Small intestine (tissue), 7 donors: Measurements from ENCODE around the gene CAMKMT. TPM values are rescaled to one million over a fixed set of nuclear protein-coding genes. Genes with fewer than 3 reads are reported as not detected.

ENCODE experiments used
- DNase-seq, 2 donors: peaks; one replicate each; pipeline versions ENCODE4 v3.0.0 to v3.0.0-alpha.2; 2013
- FAIRE-seq: peaks from 2 replicates; lab custom pipeline; 2012; peaks lifted over from hg19 to GRCh38; lab: Jason Lieb, UNC
- H3K27ac ChIP-seq, 3 donors: one replicate each; pipeline ENCODE4 v1.5.1; 2013; ENCODE audit warnings: low read length in 2 of 3, mild to moderate bottlenecking in 2 of 3, control low read depth in 1 of 3, inconsistent platforms in 1 of 3, low read depth in 1 of 3, moderate library complexity in 1 of 3
- H3K27me3 ChIP-seq, 3 donors: one replicate each; pipeline ENCODE4 v1.6.1; 2013; ENCODE audit warnings: low read length in 3 of 3, inconsistent platforms in 1 of 3; ENCODE audit not compliant: control insufficient read depth in 3 of 3, insufficient read depth in 3 of 3
- H3K36me3 ChIP-seq, 3 donors: one replicate each; pipeline ENCODE4 v1.6.1; 2013; ENCODE audit warnings: low read length in 3 of 3, inconsistent platforms in 1 of 3, low read depth in 1 of 3, mild to moderate bottlenecking in 1 of 3, moderate library complexity in 1 of 3; ENCODE audit not compliant: control insufficient read depth in 3 of 3, insufficient read depth in 2 of 3
- H3K4me1 ChIP-seq, 3 donors: one replicate each; pipeline ENCODE4 v1.6.1; 2013; ENCODE audit warnings: low read length in 2 of 3, inconsistent platforms in 1 of 3, low read depth in 1 of 3, mild to moderate bottlenecking in 1 of 3, moderate library complexity in 1 of 3; ENCODE audit not compliant: control insufficient read depth in 3 of 3, insufficient read depth in 2 of 3
- H3K4me3 ChIP-seq, 3 donors: one replicate each; pipeline ENCODE4 v1.5.1; 2013; ENCODE audit warnings: low read length in 3 of 3, control low read depth in 1 of 3, inconsistent platforms in 1 of 3, low read depth in 1 of 3, mild to moderate bottlenecking in 1 of 3, moderate library complexity in 1 of 3
- H3K9me3 ChIP-seq, 2 donors: one replicate each; pipeline ENCODE4 v1.6.1; 2013; ENCODE audit warnings: low read depth in 1 of 2, low read length in 1 of 2; ENCODE audit not compliant: control insufficient read depth in 2 of 2, insufficient read depth in 1 of 2
- WGBS, 3 donors: extraction: QIAGEN DNeasy Blood & Tissue Kit; methylation state at CpG; one replicate each; pipeline ENCODE4 v1.1.7; 2013; 5-methylcytosine and 5-hydroxymethylcytosine counted together
- polyA plus RNA-seq, 4 donors: library from polyadenylated mRNA; stranded (reverse) in 3 of 4; unstranded in 1 of 4; fragments of 200-250 nt in 3 of 4; fragments of 120-200 nt in 1 of 4; gene quantifications; one replicate each; pipeline versions ENCODE4 v1.2.1 to v1.2.3, GENCODE V29; 2013
- donor health status: healthy with polysubstance abuse.
- donor health status: control.
- donor health status: control.
- donor health status: Bipolar disorder and iron deficiency.
- donor health status: healthy.

Gene CAMKMT
- polyA plus RNA-seq, 4 donors = 3.5 to 9.6 (median 6.9) TPM

DNA sequence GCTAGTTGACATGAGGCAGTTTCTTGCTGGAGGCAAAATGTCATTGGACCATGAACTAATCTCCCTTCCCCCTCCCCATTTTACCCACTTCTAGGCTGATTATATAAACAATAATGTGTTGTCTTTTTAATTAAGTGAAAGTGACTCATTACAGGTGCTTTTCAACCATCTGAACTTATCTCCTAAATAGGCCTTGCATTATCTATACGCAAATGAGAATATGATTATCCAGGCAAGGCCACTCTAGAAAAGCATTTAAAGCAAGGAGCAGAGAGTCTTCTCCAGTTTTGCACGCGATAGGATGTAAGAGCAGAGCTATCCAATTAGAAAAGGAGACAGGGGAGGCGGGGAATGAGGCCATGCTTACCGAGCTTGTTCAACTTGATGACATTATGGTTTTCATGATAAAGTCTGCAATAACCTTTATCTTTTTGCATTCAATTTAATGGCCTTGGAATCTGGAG lies 293.7 kb downstream of the CAMKMT start:
- DNase-seq (no peak), FAIRE-seq (no peak)
- 82 to 85% (median 84%) methylated on average over 5 of the region's 5 CpGs for WGBS, 3 donors
- Histone ChIP-seq H3K27ac (no peak overlapping the region), H3K27me3 (no peaks in the 10 kb centered on the region), H3K4me1 (no peaks in the 10 kb centered on the region), H3K9me3 (no peaks in the 10 kb centered on the region), H3K4me3 (no peak overlapping the region), H3K36me3 (no peaks in the 10 kb centered on the region)

DNA sequence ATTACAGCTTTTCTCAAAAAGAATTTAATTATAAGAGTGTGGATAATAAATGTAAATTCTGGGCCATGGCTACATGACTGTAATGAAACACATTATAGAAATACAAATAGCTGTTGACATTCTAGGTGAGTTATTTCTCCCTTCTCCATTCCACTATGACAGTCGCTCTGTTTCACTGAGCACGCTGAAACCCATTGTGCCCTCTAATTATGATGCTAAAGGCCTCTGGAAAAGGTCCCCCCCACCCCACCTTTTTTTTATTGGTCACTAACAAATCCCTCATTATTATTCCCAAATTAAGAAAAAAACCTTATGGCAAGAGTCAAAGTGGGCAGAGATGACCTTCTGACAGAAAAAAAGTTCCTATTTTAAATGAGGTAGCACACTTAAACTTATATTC lies 294.7 kb downstream of the CAMKMT start:
- H3K27ac ChIP-seq = no peak overlapping the region
- H3K27me3 ChIP-seq = no peaks in the 10 kb centered on the region
- 73% methylated on average over 2 of the region's 2 CpGs for WGBS, 3 donors
- FAIRE-seq (no peak), DNase-seq (no peak)
- no peak overlapping the region for H3K4me3 ChIP-seq
- H3K36me3 ChIP-seq = no peaks in the 10 kb centered on the region
- no peaks in the 10 kb centered on the region for H3K4me1 ChIP-seq
- H3K9me3 ChIP-seq = no peaks in the 10 kb centered on the region

DNA sequence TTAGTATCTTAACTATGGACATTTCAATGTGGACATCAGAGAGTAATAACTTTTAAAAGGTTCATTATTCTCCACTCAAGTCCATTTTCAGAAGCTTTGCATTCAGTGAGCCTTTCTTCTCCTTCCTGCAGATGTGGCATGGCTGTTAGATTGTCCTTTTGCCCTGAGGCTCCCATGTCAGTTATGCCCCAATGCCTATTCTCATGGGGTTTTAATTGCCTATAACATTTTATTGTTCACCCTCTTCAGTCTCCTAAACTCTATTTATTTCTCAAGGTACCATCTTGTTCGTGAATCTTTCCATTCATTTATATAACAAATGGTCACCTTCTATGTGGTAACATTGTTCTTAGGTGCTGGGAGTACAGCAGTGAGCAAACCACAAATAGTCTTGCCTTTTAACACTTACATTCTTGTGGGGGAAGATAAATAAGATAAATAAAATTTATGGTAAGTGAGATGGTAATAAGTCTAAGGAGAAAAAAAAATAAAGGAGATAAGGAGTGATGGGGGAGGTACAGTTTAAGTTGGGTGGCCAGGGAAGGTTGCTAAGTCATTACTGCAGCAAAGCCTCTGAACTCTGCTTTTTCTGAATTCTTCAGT lies 301.8 kb downstream of the CAMKMT start:
- no peak for DNase-seq
- no peak overlapping the region for H3K27ac ChIP-seq
- H3K4me1 ChIP-seq = no peaks in the 10 kb centered on the region
- H3K36me3 ChIP-seq = peaks cover 0 to 2% (median 0%) of the 10 kb centered on the region in 3 donors
- FAIRE-seq = no peak
- no peak overlapping the region for H3K4me3 ChIP-seq
- no peaks in the 10 kb centered on the region for H3K9me3 ChIP-seq
- no peaks in the 10 kb centered on the region for H3K27me3 ChIP-seq
- WGBS, 3 donors = 82 to 93% (median 91%) methylated on average over 1 of the region's 1 CpG

DNA sequence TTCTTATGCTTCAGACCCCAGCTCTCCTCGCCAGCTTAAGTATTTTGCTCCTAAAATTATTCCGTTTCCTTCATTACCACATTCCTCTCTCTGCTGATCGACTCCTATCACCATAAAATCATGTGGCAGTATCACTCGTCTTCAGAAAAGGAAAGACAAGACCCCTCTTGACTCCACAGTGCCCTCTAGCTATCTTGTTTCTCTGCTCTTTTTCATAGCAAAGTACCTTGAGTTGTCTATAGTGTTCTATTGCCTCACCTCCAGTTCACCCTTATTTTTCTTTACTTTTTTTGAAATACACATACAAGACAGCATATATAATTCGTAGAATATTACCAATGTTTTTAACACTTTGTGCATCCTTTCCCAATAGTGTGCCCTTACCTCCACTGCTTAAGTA lies 306.6 kb downstream of the CAMKMT start:
- no peaks in the 10 kb centered on the region for H3K4me1 ChIP-seq
- H3K27me3 ChIP-seq = no peaks in the 10 kb centered on the region
- H3K27ac ChIP-seq = no peak overlapping the region
- no peak overlapping the region for H3K4me3 ChIP-seq
- FAIRE-seq (no peak), DNase-seq (no peak)
- no peaks in the 10 kb centered on the region for H3K36me3 ChIP-seq
- 70 to 78% (median 72%) methylated on average over 5 of the region's 5 CpGs for WGBS, 3 donors
- no peaks in the 10 kb centered on the region for H3K9me3 ChIP-seq

DNA sequence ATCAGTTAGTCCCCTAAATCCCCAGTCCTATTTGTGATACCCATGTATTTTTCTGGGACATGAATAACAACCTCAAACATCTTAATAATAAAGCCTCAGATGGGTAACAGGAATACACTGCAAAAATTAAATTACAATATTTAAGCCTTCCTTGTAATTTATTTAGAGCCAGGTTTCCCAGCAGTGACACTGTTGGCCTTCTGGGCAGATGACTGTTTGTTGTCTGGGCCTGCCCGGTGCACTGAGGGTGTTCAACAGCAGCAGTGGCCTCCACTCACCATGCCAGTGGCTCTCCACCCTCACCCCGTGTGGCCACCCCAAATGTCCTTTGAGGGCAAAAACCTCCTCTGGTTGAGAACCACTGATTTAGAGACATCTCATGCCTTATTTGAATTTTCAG lies 309.5 kb downstream of the CAMKMT start:
- Histone ChIP-seq H3K4me1 (no peaks in the 10 kb centered on the region), H3K4me3 (no peak overlapping the region), H3K36me3 (no peaks in the 10 kb centered on the region), H3K27ac (no peak overlapping the region), H3K9me3 (no peaks in the 10 kb centered on the region), H3K27me3 (no peaks in the 10 kb centered on the region)
- DNase-seq (no peak), FAIRE-seq (no peak)
- 87 to 94% (median 87%) methylated on average over 2 of the region's 2 CpGs for WGBS, 3 donors

DNA sequence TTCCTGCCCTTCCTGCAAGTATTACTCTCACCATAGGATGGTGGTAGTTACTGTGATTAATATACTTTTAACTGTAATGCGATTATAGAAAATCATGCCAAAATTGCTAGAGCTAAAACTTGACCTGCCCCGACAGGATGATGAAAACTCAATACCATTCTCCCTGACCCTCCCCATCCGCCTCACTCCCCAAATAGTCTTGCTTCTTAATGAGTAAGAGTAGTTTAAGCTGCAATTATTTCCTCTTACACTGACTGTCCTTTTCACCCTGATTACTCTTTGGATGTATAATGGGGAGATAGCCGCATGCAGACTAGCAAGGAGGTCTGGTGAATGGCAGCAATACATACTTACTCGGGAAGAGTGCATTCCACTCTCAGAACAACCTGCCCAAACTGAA lies 310.2 kb downstream of the CAMKMT start:
- FAIRE-seq (no peak), DNase-seq (no peak)
- WGBS, 3 donors = 93 to 97% (median 97%) methylated on average over 5 of the region's 5 CpGs

DNA sequence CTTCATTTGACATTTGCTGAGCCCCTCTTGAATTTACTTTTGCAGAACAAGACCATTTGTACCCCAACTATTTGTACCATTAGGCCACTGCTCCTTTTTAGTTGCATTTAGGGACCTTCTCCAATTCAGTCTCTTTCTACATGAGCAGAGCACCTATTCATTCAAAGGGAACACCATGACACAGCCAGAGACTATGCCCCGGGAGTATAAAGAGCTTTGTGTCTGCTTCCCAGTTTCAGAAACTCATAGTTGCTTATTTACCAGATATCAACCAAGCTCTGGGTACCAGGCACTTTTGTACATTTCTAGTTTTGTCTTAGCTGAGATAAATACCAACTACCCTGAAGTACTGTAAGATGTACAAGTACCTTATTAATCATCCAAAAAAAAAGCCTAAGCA lies 310.7 kb downstream of the CAMKMT start:
- H3K9me3 ChIP-seq = no peaks in the 10 kb centered on the region
- no peak overlapping the region for H3K4me3 ChIP-seq
- H3K36me3 ChIP-seq = no peaks in the 10 kb centered on the region
- WGBS, 3 donors = 77 to 84% (median 81%) methylated on average over 1 of the region's 1 CpG
- H3K27ac ChIP-seq = no peak overlapping the region
- H3K27me3 ChIP-seq = no peaks in the 10 kb centered on the region
- no peak for FAIRE-seq
- no peak for DNase-seq
- H3K4me1 ChIP-seq = no peaks in the 10 kb centered on the region

More for the DNA sequence above, 310.2 kb downstream of the CAMKMT start:
- H3K27me3 ChIP-seq = no peaks in the 10 kb centered on the region
- no peaks in the 10 kb centered on the region for H3K36me3 ChIP-seq
- H3K9me3 ChIP-seq = no peaks in the 10 kb centered on the region
- no peak overlapping the region for H3K27ac ChIP-seq
- no peak overlapping the region for H3K4me3 ChIP-seq
- no peaks in the 10 kb centered on the region for H3K4me1 ChIP-seq

DNA sequence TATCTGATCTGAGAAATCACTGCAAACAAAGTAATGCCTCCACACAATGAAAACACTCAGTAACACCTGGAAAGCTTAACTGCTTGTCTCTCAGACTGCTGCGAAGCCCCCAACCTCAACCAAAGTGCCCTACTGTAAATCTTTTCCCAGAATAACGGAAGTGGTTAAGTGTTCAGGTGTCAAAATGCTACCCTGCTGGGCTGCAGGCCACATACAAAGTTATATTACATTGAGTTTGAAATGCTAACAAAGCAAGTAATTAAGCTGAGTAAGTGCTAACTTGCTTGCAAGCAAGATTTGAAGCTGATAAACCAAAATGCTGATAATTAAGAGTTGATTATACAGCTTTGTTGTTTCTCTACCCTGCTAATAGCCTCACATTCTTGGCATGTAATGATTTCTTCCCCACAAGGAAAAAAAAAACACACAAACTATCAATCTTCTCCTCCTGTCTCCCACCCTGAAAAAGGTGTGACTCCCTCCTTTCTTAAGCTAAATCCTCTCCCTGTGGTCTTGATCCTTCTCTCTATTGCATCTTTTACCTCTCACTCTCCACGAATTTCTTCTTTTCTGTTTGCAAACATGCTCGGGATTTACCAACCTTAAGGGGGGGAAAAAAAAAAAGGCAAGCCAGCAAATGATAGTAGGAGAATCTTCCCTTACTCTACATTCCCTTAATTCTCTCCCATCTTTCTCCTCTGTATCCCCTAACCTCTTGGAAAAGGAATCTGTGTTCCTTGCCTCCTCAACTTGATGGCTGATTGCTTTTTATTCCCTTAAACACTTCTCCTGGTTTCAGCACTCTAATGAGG lies 312.9 kb downstream of the CAMKMT start:
- FAIRE-seq (no peak), DNase-seq (no peak)
- no peak overlapping the region for H3K4me3 ChIP-seq
- H3K27ac ChIP-seq = no peak overlapping the region
- no peaks in the 10 kb centered on the region for H3K27me3 ChIP-seq
- H3K36me3 ChIP-seq = no peaks in the 10 kb centered on the region
- WGBS, 3 donors = 56 to 75% (median 72%) methylated on average over 4 of the region's 4 CpGs
- no peaks in the 10 kb centered on the region for H3K9me3 ChIP-seq
- no peaks in the 10 kb centered on the region for H3K4me1 ChIP-seq
